HepG2 (cell line): ENCODE results near the gene MYOT. TPM values are rescaled to one million over a fixed set of nuclear protein-coding genes. Genes with fewer than 3 reads are reported as not detected.

ENCODE experiments used
- ATAC-seq: fragments of 200-7000 bp; cut with Tn5 transposase; 3 replicates; pipeline ENCODE4 v1.9.1; 2020; ENCODE audit warnings: mild to moderate bottlenecking, moderate library complexity
- BruUV-seq: library from RNA; stranded (reverse); fragments of 400-500 nt; replicated peaks from 2 replicates; lab custom pipeline; 2021; lab: Mats Ljungman, UMichigan
- CTCF ChIA-PET: fragments of 300-600 bp; formaldehyde crosslinking; extraction: SDS; loops from one replicate; lab custom pipeline; 2021; ENCODE audit warnings: low total read pairs, inconsistent platforms, low intra/inter-chr PET ratio; lab: Yijun Ruan, JAX
- POLR2A ChIA-PET: fragments of 350-600 bp; sonication (Branson Sonifier 250); formaldehyde crosslinking; loops from one replicate; lab custom pipeline; 2020; ENCODE audit warnings: antibody characterized with exemption, inconsistent platforms; lab: Yijun Ruan, JAX
- DNase-seq: peaks from one replicate; pipeline ENCODE4 v3.0.0-alpha.2; 2015; ENCODE audit warnings: low spot score
- FAIRE-seq: peaks from 3 replicates; lab custom pipeline; 2011; peaks lifted over from hg19 to GRCh38; lab: Jason Lieb, UNC
- H2AFZ ChIP-seq: one replicate; pipeline ENCODE4 v1.6.1; 2011; ENCODE audit warnings: low read length, inconsistent platforms
- H3K27ac ChIP-seq: fragments of 300-600 bp; 3 replicates; pipeline ENCODE4 v1.8.0; 2011; ENCODE audit warnings: mixed run types, mild to moderate bottlenecking, mixed read lengths, low read length, inconsistent platforms; ENCODE audit not compliant: insufficient read depth; ENCODE audit errors: extremely low read length
- H3K27me3 ChIP-seq, 2 experiments: fragments of 200-600 bp in 1 of 2; 2 replicates in 1 of 2; 3 replicates in 1 of 2; pipeline versions ENCODE4 v1.6.0 to v1.8.0; 2011; ENCODE audit warnings: low read length in 2 of 2, mild to moderate bottlenecking in 2 of 2, moderate library complexity in 2 of 2, inconsistent platforms in 1 of 2; ENCODE audit not compliant: insufficient read depth in 2 of 2, control insufficient read depth in 1 of 2
- H3K36me3 ChIP-seq, 2 experiments: fragments of 200-600 bp in 1 of 2; replicated peaks in 1 of 2; 2 replicates in 1 of 2; 3 replicates in 1 of 2; pipeline versions ENCODE4 v1.5.1 to v1.8.0; 2011; ENCODE audit warnings: low read length in 2 of 2, inconsistent platforms in 1 of 2; ENCODE audit not compliant: insufficient read depth in 2 of 2, control insufficient read depth in 1 of 2
- H3K4me1 ChIP-seq: 2 replicates; pipeline ENCODE4 v1.5.1; 2012; ENCODE audit warnings: low read length, inconsistent platforms; ENCODE audit not compliant: insufficient read depth
- H3K4me2 ChIP-seq: 2 replicates; pipeline ENCODE4 v1.6.0; 2011; ENCODE audit warnings: low read depth, low read length, inconsistent platforms
- H3K4me3 ChIP-seq, 3 experiments: fragments of 200-600 bp in 1 of 3; sonication (generic), shearing (Covaris generic) in 1 of 3; replicated peaks in 1 of 3; 2 replicates each; pipeline ENCODE4 v1.5.1; 2011 to 2016; ENCODE audit warnings: low read length in 3 of 3, inconsistent platforms in 2 of 3, low read depth in 2 of 3, mild to moderate bottlenecking in 2 of 3, control low read depth in 1 of 3, mixed read lengths in 1 of 3; ENCODE audit not compliant: insufficient read depth in 1 of 3
- H3K79me2 ChIP-seq: one replicate; pipeline ENCODE4 v1.6.1; 2011; ENCODE audit warnings: low read length, inconsistent platforms; ENCODE audit not compliant: insufficient read depth
- H3K9ac ChIP-seq: 2 replicates; pipeline ENCODE4 v1.6.0; 2011; ENCODE audit warnings: mild to moderate bottlenecking, low read depth, low read length, inconsistent platforms; ENCODE audit not compliant: insufficient read depth
- H3K9me3 ChIP-seq: 2 replicates; pipeline ENCODE4 v1.5.1; 2012; ENCODE audit warnings: mild to moderate bottlenecking, low read length
- H4K20me1 ChIP-seq: 2 replicates; pipeline ENCODE4 v1.6.0; 2011; ENCODE audit warnings: inconsistent platforms, mild to moderate bottlenecking, low read length, moderate library complexity; ENCODE audit not compliant: insufficient read depth
- CTCF ChIP-seq: sonication (generic); formaldehyde crosslinking; IDR thresholded peaks from 2 replicates; pipeline ENCODE4 v1.5.0; 2020; ENCODE audit warnings: mild to moderate bottlenecking, missing genetic modification reagents, moderate library complexity
- GZF1 ChIP-seq: sonication (generic); formaldehyde crosslinking; IDR thresholded peaks from 2 replicates; pipeline ENCODE4 v1.5.1; 2020; ENCODE audit warnings: mild to moderate bottlenecking, missing genetic modification reagents
- LBX2 ChIP-seq: sonication (generic); formaldehyde crosslinking; IDR thresholded peaks from 2 replicates; pipeline ENCODE4 v1.5.0; 2020; ENCODE audit warnings: missing genetic modification reagents, mild to moderate bottlenecking, borderline replicate concordance
- MAFF ChIP-seq: IDR thresholded peaks from 2 replicates; pipeline ENCODE4 v1.6.1; 2011; ENCODE audit warnings: low read depth, low read length, improper control_type of control experiment
- MYPOP ChIP-seq: sonication (generic); formaldehyde crosslinking; IDR thresholded peaks from 2 replicates; pipeline ENCODE4 v1.8.1; 2023; ENCODE audit warnings: mild to moderate bottlenecking, moderate library complexity, missing genetic modification reagents
- NR0B2 ChIP-seq: sonication (generic); formaldehyde crosslinking; IDR thresholded peaks from 2 replicates; pipeline ENCODE4 v1.4.0; 2020; ENCODE audit warnings: mild to moderate bottlenecking, missing genetic modification reagents
- POGZ ChIP-seq: sonication (generic); formaldehyde crosslinking; IDR thresholded peaks from 2 replicates; pipeline ENCODE4 v1.4.0; 2020; ENCODE audit warnings: mild to moderate bottlenecking, missing genetic modification reagents
- REPIN1 ChIP-seq: sonication (generic); formaldehyde crosslinking; IDR thresholded peaks from 2 replicates; pipeline ENCODE4 v1.8.0; 2022; ENCODE audit warnings: missing genetic modification reagents, low read depth, mild to moderate bottlenecking, borderline replicate concordance
- SRSF4 ChIP-seq: fragments of 200-400 bp; formaldehyde crosslinking; IDR thresholded peaks from one replicate; pipeline ENCODE4 v1.6.1; 2018; ENCODE audit warnings: mild to moderate bottlenecking, low read depth, low read length, moderate library complexity; ENCODE audit not compliant: poor library complexity, severe bottlenecking
- TEAD3 ChIP-seq: optimal IDR thresholded peaks from 2 replicates; pipeline ENCODE3; 2016; ENCODE audit warnings: borderline replicate concordance
- YEATS4 ChIP-seq: sonication (generic); formaldehyde crosslinking; IDR thresholded peaks from 2 replicates; pipeline ENCODE4 v1.4.0; 2020; ENCODE audit warnings: missing genetic modification reagents, borderline replicate concordance
- ZNF383 ChIP-seq: sonication (generic); formaldehyde crosslinking; IDR thresholded peaks from 2 replicates; pipeline ENCODE4 v1.4.0; 2020; ENCODE audit warnings: missing genetic modification reagents, mild to moderate bottlenecking, borderline replicate concordance
- ZNF713 ChIP-seq: sonication (generic); formaldehyde crosslinking; IDR thresholded peaks from 2 replicates; pipeline ENCODE4 v1.4.0; 2020; ENCODE audit warnings: mild to moderate bottlenecking, missing genetic modification reagents
- WGBS: methylation state at CpG from one replicate; pipeline ENCODE4 v1.1.6; 2017; ENCODE audit warnings: low lambda C conversion rate; 5-methylcytosine and 5-hydroxymethylcytosine counted together
- in situ Hi-C: cut with HindIII; loops from 2 replicates; pipeline ENCODE4 v1.10.0; 2017; ENCODE audit warnings: low pct_unique_long_range_greater_than_20kb; ENCODE audit not compliant: extremely low pct_ligation_motif_present
- intact Hi-C: fragments of 100-400 bp; cut with micrococcal nuclease; formaldehyde crosslinking; loops from one replicate; pipeline ENCODE4 v1.10.0; 2022; ENCODE audit not compliant: unreplicated experiment
- polyA plus RNA-seq, 8 experiments: library from polyadenylated mRNA; depleted of rRNA in 3 of 8; stranded (reverse) in 7 of 8; unstranded in 1 of 8; fragments of >200 nt; fragmentation: Illumina TruSeq in 4 of 8; extraction: Trizol in 4 of 8; gene quantifications; 2 replicates each; pipeline versions ENCODE4 v1.2.1 to v1.2.3, GENCODE V29; 2011 to 2016; ENCODE audit warnings: low read depth in 4 of 8, missing spikeins in 1 of 8, mixed read lengths in 1 of 8; ENCODE audit not compliant: insufficient read depth in 1 of 8
- total RNA-seq, 5 experiments: library from RNA; depleted of rRNA; stranded (reverse); fragments of >200 nt; fragmentation: Illumina TruSeq; extraction: Trizol; gene quantifications; 2 replicates each; pipeline ENCODE4 v1.2.3, GENCODE V29; 2016; ENCODE audit warnings: low read depth in 1 of 5

MYOT gene
- total and polyA plus RNA-seq, 2 of the 13 experiments (the other 11 are each of a cell fraction or from before 2014, with no cell fraction given): not detected

GRCh38 chr5:137901011-137901817 is 33.6 kb downstream of the MYOT start (continued):
- no peak for TF ChIP-seq YEATS4 (CRISPR knock-in tag)

- ATAC-seq: no peak
- ChIA-PET CTCF (no interaction called here), POLR2A (no interaction called here)
- TF ChIP-seq CTCF (no peak), MYPOP (CRISPR knock-in tag) (no peak), NR0B2 (CRISPR knock-in tag) (no peak), GZF1 (CRISPR knock-in tag) (no peak), TEAD3 (no peak), ZNF713 (CRISPR knock-in tag) (no peak), ZNF383 (no peak), SRSF4 (no peak), REPIN1 (CRISPR knock-in tag) (no peak), MAFF (no peak), LBX2 (CRISPR knock-in tag) (no peak), POGZ (CRISPR knock-in tag) (no peak)
These were observed 34.9 kb downstream of the MYOT start for GRCh38 chr5:137902408-137903133.

More at GRCh38 chr5:137902408-137903133, 34.9 kb downstream of the MYOT start:
- Histone ChIP-seq H3K4me1 (peaks cover 73% of the 10 kb centered on the region), H3K36me3 (no peaks in the 10 kb centered on the region), H4K20me1 (no peaks in the 10 kb centered on the region), H3K4me3 (no peak overlapping the region), H3K4me2 (no peak overlapping the region), H3K9ac (no peak overlapping the region), H2AFZ (no peak overlapping the region), H3K27me3 (no peaks in the 10 kb centered on the region), H3K9me3 (no peaks in the 10 kb centered on the region), H3K79me2 (no peaks in the 10 kb centered on the region), H3K27ac (no peak overlapping the region)
- DNase-seq: no peak
- intact Hi-C loops (no loop called here), in situ Hi-C loops (no loop called here)
- no TSS peak for BruUV-seq
- no peak for FAIRE-seq
- WGBS: 100% methylated on average over 1 of the region's 1 CpG
